Measurements from ENCODE around the gene CERS4.

GRCh38 chr19:8244442-8244841 lies 35.3 kb downstream of the CERS4 start:
- no peak for TF ChIP-seq CTCF (IDR thresholded peaks at IDR 0.05)
- TF ChIP-seq TCF12 (IDR thresholded peaks at IDR 0.05), result no peak
- TF ChIP-seq TAF1 (IDR thresholded peaks at IDR 0.05; ENCODE audit: borderline replicate concordance, low read depth, low read length), result no peak
- no peak for TF ChIP-seq RFX5 (IDR thresholded peaks at IDR 0.05; ENCODE audit: low read length)
- no peak for TF ChIP-seq GABPA (IDR thresholded peaks at IDR 0.05; ENCODE audit: low read depth)
- TF ChIP-seq RCOR1 (IDR thresholded peaks at IDR 0.05; ENCODE audit: low read length), result no peak
- no peak for TF ChIP-seq YY1 (IDR thresholded peaks at IDR 0.05; ENCODE audit: low read depth)
- no peak for TF ChIP-seq POLR2AphosphoS5 (IDR thresholded peaks at IDR 0.05; ENCODE audit: low read depth, low read length)
- TF ChIP-seq USF2 (IDR thresholded peaks at IDR 0.05; ENCODE audit: borderline replicate concordance, low read depth, low read length), result no peak
- no peak for TF ChIP-seq REST (IDR thresholded peaks at IDR 0.05; ENCODE audit: low read depth, low read length)
- no peak for TF ChIP-seq SIN3A (IDR thresholded peaks at IDR 0.05; ENCODE audit: borderline replicate concordance, low read depth, low read length)
